H1 (cell line): ENCODE data around the gene LYRM4. TPM values are rescaled to one million over a fixed set of nuclear protein-coding genes. Genes with fewer than 3 reads are reported as not detected.

Experiments used
- NANOG ChIP-seq: IDR thresholded peaks from 2 replicates; pipeline ENCODE4 v1.6.1; 2011; ENCODE audit warnings: low read length, low read depth, mild to moderate bottlenecking, inconsistent platforms; ENCODE audit not compliant: insufficient read depth, poor library complexity, severe bottlenecking
- RAD21 ChIP-seq, 2 experiments: IDR thresholded peaks in 1 of 2; conservative IDR thresholded peaks in 1 of 2; 2 replicates each; pipeline ENCODE4 v1.6.1; 2011; ENCODE audit warnings: low read depth in 2 of 2, low read length in 2 of 2, improper control_type of control experiment in 1 of 2, inconsistent platforms in 1 of 2, mild to moderate bottlenecking in 1 of 2, moderate library complexity in 1 of 2
- SUZ12 ChIP-seq: fragments of 200-600 bp; sonication (generic); IDR thresholded peaks from 2 replicates; pipeline ENCODE4 v1.6.1; 2012; ENCODE audit warnings: mild to moderate bottlenecking, inconsistent platforms, low read length, moderate library complexity, mixed read lengths
- polyA plus RNA-seq, 7 experiments: library from polyadenylated mRNA; depleted of rRNA in 3 of 7; stranded (reverse) in 5 of 7; unstranded in 2 of 7; fragments of >200 nt in 5 of 7; fragments of 200-250 nt in 2 of 7; gene quantifications; 1 replicate in 5 of 7; 2 replicates in 1 of 7; 4 replicates in 1 of 7; pipeline versions ENCODE4 v1.2.1 to v1.2.3, GENCODE V29; 2011 to 2013; ENCODE audit warnings: missing spikeins in 2 of 7, mixed read lengths in 2 of 7
- total RNA-seq: library from RNA; stranded (reverse); fragmentation: NEBNext Ultra II Directional; extraction: Animal tissue kit (Norgen Biotek cat#: 25700); gene quantifications from 2 replicates; pipeline ENCODE4 v1.2.1, GENCODE V29; 2021

LYRM4 gene
- total and polyA plus RNA-seq, 2 of the 8 experiments (the other 6 are each of a cell fraction or from before 2014, with no cell fraction given), result 56.6 to 62.8 TPM

DNA sequence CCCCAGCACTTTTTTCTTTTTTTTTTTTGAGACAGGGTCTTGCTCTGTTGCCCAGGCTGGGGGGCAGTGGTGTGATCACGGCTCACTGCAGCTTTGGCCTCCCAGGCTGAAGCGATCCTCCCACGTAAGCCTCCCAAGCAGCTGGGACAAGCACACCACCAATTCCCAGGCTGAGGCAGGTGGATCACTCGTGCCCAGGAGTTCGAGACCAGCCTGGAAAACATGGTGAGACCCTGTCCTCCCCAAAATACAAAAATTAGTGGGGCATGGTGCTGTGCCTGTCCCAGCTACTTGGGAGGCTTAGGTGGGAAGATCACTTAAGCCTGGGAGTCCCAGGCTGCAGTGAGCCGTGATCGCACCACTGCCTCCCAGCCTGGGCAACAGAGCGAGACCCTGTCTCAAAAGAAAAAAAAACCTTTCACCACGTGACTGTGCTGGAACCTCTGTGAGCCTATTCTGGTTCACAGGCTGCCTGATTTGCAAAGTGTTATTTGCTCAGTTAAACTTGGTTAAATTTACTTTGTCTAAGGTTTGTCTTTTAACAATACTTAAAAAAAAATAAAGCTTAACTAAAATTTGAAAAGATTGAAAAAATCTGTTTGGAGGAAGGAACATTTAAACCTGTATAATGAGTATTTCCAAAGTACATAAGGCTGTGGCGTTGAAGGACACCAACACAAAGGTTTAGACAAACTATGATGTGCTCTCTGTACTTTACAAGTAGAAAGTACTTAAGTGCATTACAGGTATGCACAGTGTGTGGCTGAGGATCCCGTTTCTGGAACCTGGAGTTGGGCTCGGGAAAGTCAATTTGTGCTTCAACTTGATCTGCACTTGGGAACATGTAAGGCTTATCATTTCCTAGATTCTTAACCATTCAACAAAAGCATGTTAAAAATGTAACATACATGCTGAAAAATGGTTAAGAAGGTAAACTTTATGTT lies 120.7 kb downstream of the LYRM4 start (continued):
- no peak for TF ChIP-seq SUZ12
- no peak for TF ChIP-seq RAD21 (IDR thresholded peaks at IDR 0.05 in 1 of 2, conservative IDR thresholded peaks at IDR 0.05 in 1 of 2; ENCODE audit: low read depth in 2 of 2, low read length in 2 of 2)
- TF ChIP-seq NANOG, result no peak
